Heart right ventricle (tissue), 16 donors: ENCODE data around the gene NECTIN4. TPM values are rescaled to one million over a fixed set of nuclear protein-coding genes. Genes with fewer than 3 reads are reported as not detected.

Source experiments
- ATAC-seq, 8 donors: fragments of 200-7000 bp; cut with Tn5 transposase; one replicate each; pipeline ENCODE4 v1.9.1; 2020; ENCODE audit warnings: mild to moderate bottlenecking in 8 of 8, moderate library complexity in 8 of 8, moderate number of reproducible peaks in 1 of 8
- DNase-seq, 2 donors: peaks; one replicate each; pipeline ENCODE4 v3.0.0-alpha.2; 2020
- H3K27ac ChIP-seq, 10 donors: fragments of 200-600 bp; sonication (generic) in 2 of 10; one replicate each; pipeline versions ENCODE4 v1.5.0 to v1.8.0; 2020 to 2022; ENCODE audit warnings: mild to moderate bottlenecking in 3 of 10
- H3K27me3 ChIP-seq, 7 donors: fragments of 200-600 bp; one replicate each; pipeline ENCODE4 v1.8.0; 2021 to 2022; ENCODE audit warnings: mild to moderate bottlenecking in 2 of 7
- H3K36me3 ChIP-seq, 9 donors: fragments of 200-600 bp; sonication (generic) in 1 of 9; one replicate each; pipeline versions ENCODE4 v1.5.0 to v1.8.0; 2020 to 2022; ENCODE audit warnings: mild to moderate bottlenecking in 2 of 9
- H3K4me1 ChIP-seq, 9 donors: fragments of 200-600 bp; sonication (generic) in 1 of 9; one replicate each; pipeline versions ENCODE4 v1.5.0 to v1.8.0; 2020 to 2022; ENCODE audit warnings: mild to moderate bottlenecking in 4 of 9
- H3K4me3 ChIP-seq, 10 donors: fragments of 200-600 bp; sonication (generic) in 2 of 10; one replicate each; pipeline versions ENCODE4 v1.5.0 to v1.8.0; 2020 to 2022; ENCODE audit warnings: mild to moderate bottlenecking in 7 of 10, moderate library complexity in 2 of 10
- H3K9me3 ChIP-seq, 11 donors: fragments of 200-600 bp in 10 of 11; sonication (generic) in 2 of 11; one replicate each; pipeline versions ENCODE4 v1.5.0 to v1.8.0; 2013 to 2022; ENCODE audit warnings: mild to moderate bottlenecking in 2 of 11, control low read depth in 1 of 11, moderate library complexity in 1 of 11
- WGBS, 2 donors: extraction: QIAGEN DNeasy Blood & Tissue Kit; methylation state at CpG; one replicate each; pipeline ENCODE4 v1.1.7; 2013; ENCODE audit warnings: inconsistent platforms in 1 of 2; 5-methylcytosine and 5-hydroxymethylcytosine counted together
- intact Hi-C, 10 donors: fragments of 100-400 bp; cut with DNase I; formaldehyde crosslinking; loops; one replicate each; pipeline versions ENCODE4 v1.11.1 to v1.14.2; 2022
- long read RNA-seq, 3 donors: library from polyadenylated mRNA; unstranded; transcript quantifications; one replicate each; pipeline ENCODE4 v2.0.0, GENCODE V29; 2020 to 2021
- polyA plus RNA-seq, 2 donors: library from polyadenylated mRNA; stranded (reverse); fragments of 200-250 nt; gene quantifications; one replicate each; pipeline ENCODE4 v1.2.3, GENCODE V29; 2013
- total RNA-seq, 10 donors: library from RNA; stranded (reverse); fragmentation: NEBNext Ultra II Directional in 3 of 10; extraction: Animal tissue kit (Norgen Biotek cat#: 25700) in 3 of 10; gene quantifications; one replicate each; pipeline versions ENCODE4 v1.2.1 to v1.2.4, GENCODE V29; 2021 to 2023
- TF ChIP-seq, protein P1 (sequence below), 9 donors: fragments of 200-600 bp; sonication (generic) in 2 of 9; IDR thresholded peaks; one replicate each; pipeline versions ENCODE4 v1.5.0 to v1.8.0; 2021 to 2022; ENCODE audit warnings: antibody characterized with exemption in 9 of 9, mild to moderate bottlenecking in 5 of 9, moderate library complexity in 1 of 9
- donor health status: Arrhythmogenic right ventricular cardiomyopathy.
- donor health status: ischemic (EF 13 %, LVEDD 7.1; RV severe dilation, severe dysfunction).
- donor health status: healthy with polysubstance abuse.
- donor health status: DM: no; HTN: yes; CAD: no.
- donor health status: DM: no; HTN: no; CAD: no.
- donor health status: ischemic (EF 25% LVEDD 6.9; RV normal size, moderate dysfunction).
- donor health status: ischemic (EF 25% LVEDD 5.7; RV mildly dilated, moderate dysfunction).
- donor health status: healthy.
- donor health status: DM: yes; HTN: yes; CAD: no.
- donor health status: Ischemic cardiomyopathy.
- donor health status: ischemic (EF 35%, LVEDD 5.7; RV mildly dilated, moderate dysfunction).
- donor health status: nonischemic (EF 11% LVEDD 7.7; RV severe dilation, severe dysfunction).
- donor health status: DM: yes; HTN: yes; CAD: no.
- donor health status: PGD.
- donor health status: ischemic (EF 29% LVEDD 5.4; RV normal size, mild dysfunction).
- donor health status: nonischemic (EF 23%, LVEDD 6.1; RV moderate dilation, normal function).

NECTIN4 gene
- total RNA-seq (under 1 TPM in 1 of 10 donors, not detected in 9; 0.19 TPM), polyA plus RNA-seq (under 1 TPM in 1 of 2 donors, not detected in 1; 0.06 TPM)
- long read RNA-seq, donor 1, result 0 reads
- long read RNA-seq, donor 2, result 0 reads
- long read RNA-seq, donor 3, result 0 reads

DNA sequence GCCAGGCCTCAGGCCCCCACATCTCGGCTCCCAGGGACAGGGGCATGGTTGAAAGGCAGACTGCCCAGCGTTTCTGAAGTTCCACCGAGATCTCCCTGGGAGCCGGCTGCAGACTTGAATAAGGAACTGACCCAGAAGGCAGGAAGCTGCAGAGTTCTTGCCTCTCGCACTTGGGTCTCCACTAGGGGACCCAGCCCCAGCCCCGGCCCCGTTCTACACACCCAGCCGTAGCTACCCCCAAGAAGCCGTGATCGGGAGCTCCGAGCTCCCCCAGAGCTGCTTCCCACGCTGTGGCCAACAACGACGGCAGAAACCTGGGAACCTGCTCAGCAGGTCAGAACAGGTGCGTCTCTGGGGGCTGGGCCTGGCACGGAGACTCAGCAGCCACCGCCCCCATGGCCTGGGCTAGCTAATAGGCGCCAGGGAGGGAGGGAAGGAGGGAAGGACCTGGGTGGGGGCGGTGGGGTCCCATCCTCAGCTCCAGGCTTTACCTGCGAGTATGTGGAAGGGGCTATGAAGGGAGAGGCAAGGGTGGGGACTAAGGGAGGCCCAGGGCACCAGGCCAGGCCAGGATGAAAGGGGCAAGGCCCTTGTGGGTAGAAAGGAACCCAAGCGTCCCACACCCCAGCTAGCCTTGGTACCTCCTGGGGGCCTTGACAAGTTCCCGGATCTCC, at the start of gene NECTIN4:
Gene NECTIN4 (minus strand): TSS at position 308 of the 674 bp plus-strand sequence. CDS start 262 bp downstream, at position 46.
- H3K27me3 ChIP-seq, result no peaks in the 10 kb centered on the region
- intact Hi-C loops, result no loop called here
- TF ChIP-seq, protein P1, sequence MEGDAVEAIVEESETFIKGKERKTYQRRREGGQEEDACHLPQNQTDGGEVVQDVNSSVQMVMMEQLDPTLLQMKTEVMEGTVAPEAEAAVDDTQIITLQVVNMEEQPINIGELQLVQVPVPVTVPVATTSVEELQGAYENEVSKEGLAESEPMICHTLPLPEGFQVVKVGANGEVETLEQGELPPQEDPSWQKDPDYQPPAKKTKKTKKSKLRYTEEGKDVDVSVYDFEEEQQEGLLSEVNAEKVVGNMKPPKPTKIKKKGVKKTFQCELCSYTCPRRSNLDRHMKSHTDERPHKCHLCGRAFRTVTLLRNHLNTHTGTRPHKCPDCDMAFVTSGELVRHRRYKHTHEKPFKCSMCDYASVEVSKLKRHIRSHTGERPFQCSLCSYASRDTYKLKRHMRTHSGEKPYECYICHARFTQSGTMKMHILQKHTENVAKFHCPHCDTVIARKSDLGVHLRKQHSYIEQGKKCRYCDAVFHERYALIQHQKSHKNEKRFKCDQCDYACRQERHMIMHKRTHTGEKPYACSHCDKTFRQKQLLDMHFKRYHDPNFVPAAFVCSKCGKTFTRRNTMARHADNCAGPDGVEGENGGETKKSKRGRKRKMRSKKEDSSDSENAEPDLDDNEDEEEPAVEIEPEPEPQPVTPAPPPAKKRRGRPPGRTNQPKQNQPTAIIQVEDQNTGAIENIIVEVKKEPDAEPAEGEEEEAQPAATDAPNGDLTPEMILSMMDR (IDR thresholded peaks at IDR 0.05), result no peak
- peaks cover 0 to 2% (median 0%) of the 10 kb centered on the region in 9 donors for H3K4me1 ChIP-seq
- ATAC-seq, result no peak
- H3K27ac ChIP-seq, result no peak within 1 kb of the TSS
- WGBS, 2 donors, result 73 to 75% methylated on average over 22 of the region's 22 CpGs
- no peaks in the 10 kb centered on the region for H3K9me3 ChIP-seq
- no peak for DNase-seq
- H3K36me3 ChIP-seq, result no peaks in the 10 kb centered on the region
- H3K4me3 ChIP-seq, result no peak within 1 kb of the TSS

DNA sequence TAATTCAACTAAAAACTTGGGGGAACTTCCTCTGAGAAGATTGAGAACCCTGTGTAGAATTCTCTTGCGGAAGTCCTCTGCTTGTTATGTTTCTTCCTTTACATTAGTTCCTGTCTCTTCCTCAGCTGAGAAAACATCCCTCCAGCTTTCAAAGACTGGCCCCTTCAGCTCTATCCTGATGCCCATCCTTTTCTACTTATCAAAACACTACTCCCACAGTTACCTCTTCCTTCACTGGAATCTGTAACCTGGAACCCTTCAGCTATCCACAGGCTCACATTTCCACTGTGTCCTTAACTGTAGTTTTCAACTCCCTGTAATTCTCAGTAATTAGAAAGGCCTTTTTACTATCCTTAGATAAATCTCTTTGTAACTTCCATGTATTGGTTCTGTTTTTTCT, 49.1 kb upstream of the NECTIN4 start:
- DNase-seq, result no peak
- intact Hi-C loops, result loop anchor here in 6 of 10 donors (5.0 to 10.0 kb wide), 3 partner anchors 141 to 146 kb away; no protein-coding TSS in a partner anchor

DNA sequence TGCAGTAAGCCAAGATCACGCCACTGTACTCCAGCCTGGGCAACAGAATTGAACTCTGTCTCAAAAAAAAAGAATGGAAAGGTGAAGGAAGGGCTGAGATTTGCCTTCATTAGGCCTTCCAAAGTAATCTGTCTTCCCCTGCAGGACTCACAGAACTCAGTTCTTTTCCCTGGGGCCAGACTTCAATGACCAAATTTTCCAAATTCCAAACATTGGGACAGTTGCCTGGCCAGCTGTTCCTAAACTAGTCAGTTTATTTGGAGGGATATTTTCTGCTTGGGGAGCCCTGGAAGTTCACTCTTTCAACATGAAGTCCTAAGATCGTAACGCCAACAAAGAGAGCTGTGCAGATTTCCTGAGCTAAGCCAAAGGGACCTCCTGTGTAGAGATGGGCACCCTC, 48.5 kb upstream of the NECTIN4 start:
- no peak for ATAC-seq
- Histone ChIP-seq H3K27me3 (no peaks in the 10 kb centered on the region), H3K4me1 (peaks cover 4 to 50% (median 19%) of the 10 kb centered on the region in 9 donors), H3K36me3 (peaks cover 0 to 12% (median 0%) of the 10 kb centered on the region in 9 donors), H3K27ac (peak overlapping the region in 3 of 10 donors; percentile 12 to 65 (median 36)), H3K9me3 (no peaks in the 10 kb centered on the region), H3K4me3 (no peak overlapping the region)
- 67 to 69% methylated on average over 3 of the region's 3 CpGs for WGBS, 2 donors
- no peak for DNase-seq
- intact Hi-C loops, result loop anchor here in 6 of 10 donors (5.0 to 10.0 kb wide), 3 partner anchors 141 to 146 kb away; no protein-coding TSS in a partner anchor
- TF ChIP-seq, protein P1 (IDR thresholded peaks at IDR 0.05), result no peak

More for the DNA sequence above, 49.1 kb upstream of the NECTIN4 start:
- H3K9me3 ChIP-seq, result no peaks in the 10 kb centered on the region
- 69 to 87% methylated on average over 1 of the region's 1 CpG for WGBS, 2 donors
- H3K27ac ChIP-seq, result peak overlapping the region in 3 of 10 donors; percentile 9 to 65 (median 36)
- peaks cover 4 to 49% (median 17%) of the 10 kb centered on the region in 9 donors for H3K4me1 ChIP-seq
- peaks cover 0 to 12% (median 0%) of the 10 kb centered on the region in 9 donors for H3K36me3 ChIP-seq
- no peaks in the 10 kb centered on the region for H3K27me3 ChIP-seq
- ATAC-seq, result no peak
- TF ChIP-seq, protein P1 (IDR thresholded peaks at IDR 0.05), result no peak
- no peak overlapping the region for H3K4me3 ChIP-seq

DNA sequence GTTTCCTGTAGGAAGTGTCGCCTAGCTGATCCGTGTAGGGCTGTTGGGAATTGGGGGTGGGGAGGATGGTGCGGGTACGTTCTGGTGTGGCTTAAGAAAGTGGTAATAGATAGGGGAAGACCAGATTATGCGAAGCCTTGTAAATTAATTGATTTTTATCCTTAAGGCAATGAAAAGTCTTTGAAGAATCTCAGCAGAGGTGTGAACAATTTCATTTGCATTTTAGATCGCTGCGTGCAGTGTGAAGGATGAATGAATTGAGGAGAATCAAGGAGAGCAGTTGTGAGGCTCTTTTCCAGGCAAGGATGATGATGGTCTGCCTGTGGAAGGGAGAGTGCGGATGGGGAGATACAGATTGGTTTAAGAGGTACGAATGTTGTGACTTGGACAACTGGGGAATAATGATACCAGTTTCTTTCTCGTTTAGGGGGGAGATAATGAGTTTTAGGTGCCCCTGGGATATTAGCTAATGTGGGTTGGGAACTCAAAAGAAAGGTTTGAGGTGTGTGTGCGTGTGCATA, 43.9 kb upstream of the NECTIN4 start:
- peaks cover 0 to 37% (median 0%) of the 10 kb centered on the region in 9 donors for H3K36me3 ChIP-seq
- no peaks in the 10 kb centered on the region for H3K9me3 ChIP-seq
- no peak for DNase-seq
- peak in 1 of 8 donors; percentile 15 for ATAC-seq
- H3K27ac ChIP-seq, result peak overlapping the region; percentile 89 to 99 (median 96)
- intact Hi-C loops, result loop anchor here in 5 of 10 donors (2.0 to 10.0 kb wide), 5 partner anchors 22 to 138 kb away; partner anchors contain the start of genes NDUFS2 (in 1 of the 5) and PPOX (in 1 of the 5)
- 5 to 7% methylated on average over 11 of the region's 11 CpGs for WGBS, 2 donors
- TF ChIP-seq, protein P1 (IDR thresholded peaks at IDR 0.05), result no peak
- H3K27me3 ChIP-seq, result no peaks in the 10 kb centered on the region
- H3K4me1 ChIP-seq, result peaks cover 4 to 63% (median 38%) of the 10 kb centered on the region in 9 donors
- H3K4me3 ChIP-seq, result peak overlapping the region; percentile 55 to 85 (median 74)
